Thyroid gland (tissue), 4 donors: ENCODE results near the gene KCNH4.

Experiments used
- CTCF ChIP-seq, 6 experiments: fragments of 200-600 bp in 3 of 6; fragments of 450-650 bp in 3 of 6; sonication (generic) in 3 of 6; IDR thresholded peaks; one replicate each; pipeline ENCODE4 v1.5.1; 2016 to 2019; ENCODE audit warnings: antibody characterized with exemption in 6 of 6, mild to moderate bottlenecking in 2 of 6, inconsistent platforms in 1 of 6, moderate library complexity in 1 of 6
- POLR2A ChIP-seq, 2 donors: fragments of 450-650 bp; IDR thresholded peaks; one replicate each; pipeline ENCODE4 v1.6.1; 2017; ENCODE audit warnings: antibody characterized with exemption in 2 of 2, mild to moderate bottlenecking in 2 of 2, moderate library complexity in 1 of 2

GRCh38 chr17:42188749-42189650 is 8.1 kb upstream of the KCNH4 start:
- no peak for TF ChIP-seq CTCF (IDR thresholded peaks at IDR 0.05)
- TF ChIP-seq POLR2A (IDR thresholded peaks at IDR 0.05), result no peak
